ENCODE measurements around the gene POU2F3.

The POU2F3 gene

DNA sequence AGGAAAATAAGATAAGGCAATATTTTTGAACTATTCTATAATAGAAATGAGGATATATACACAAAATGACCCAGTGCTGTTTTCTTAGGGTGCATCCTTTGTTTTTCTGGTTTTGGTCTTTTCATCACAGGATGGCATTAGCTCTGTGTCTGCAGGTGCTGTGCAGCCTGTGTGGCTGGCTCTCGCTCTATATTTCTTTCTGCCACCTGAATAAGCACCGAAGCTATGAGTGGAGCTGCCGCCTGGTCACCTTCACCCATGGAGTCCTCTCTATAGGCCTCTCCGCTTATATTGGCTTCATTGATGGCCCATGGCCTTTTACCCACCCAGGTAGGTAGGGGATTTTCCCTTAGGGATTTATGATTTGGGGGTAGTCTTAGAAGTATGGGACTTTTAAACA is 87.4 kb downstream of the POU2F3 start:
- DNase-seq: no peak

- no peak for DNase-seq
Observed at GRCh38 chr11:120329556-120329955, 89.6 kb downstream of the POU2F3 start.

DNA sequence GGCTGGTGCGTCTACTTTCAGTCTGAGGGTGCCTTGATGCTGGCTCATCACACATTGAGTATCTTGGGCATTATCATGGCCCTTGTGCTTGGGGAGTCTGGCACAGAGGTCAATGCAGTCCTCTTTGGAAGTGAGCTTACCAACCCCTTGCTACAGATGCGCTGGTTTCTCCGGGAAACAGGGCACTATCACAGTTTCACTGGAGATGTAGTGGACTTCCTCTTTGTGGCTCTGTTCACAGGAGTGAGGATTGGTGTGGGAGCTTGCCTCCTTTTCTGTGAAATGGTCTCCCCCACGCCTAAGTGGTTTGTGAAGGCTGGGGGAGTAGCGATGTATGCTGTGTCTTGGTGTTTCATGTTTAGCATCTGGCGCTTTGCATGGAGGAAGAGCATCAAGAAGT is 90.1 kb downstream of the POU2F3 start:
- no peak for DNase-seq

GRCh38 chr11:120331301-120331996 is 91.5 kb downstream of the POU2F3 start:
- no peak for DNase-seq

- DNase-seq: no peak
Observed at GRCh38 chr11:120332822-120333716, 93.1 kb downstream of the POU2F3 start.

DNA sequence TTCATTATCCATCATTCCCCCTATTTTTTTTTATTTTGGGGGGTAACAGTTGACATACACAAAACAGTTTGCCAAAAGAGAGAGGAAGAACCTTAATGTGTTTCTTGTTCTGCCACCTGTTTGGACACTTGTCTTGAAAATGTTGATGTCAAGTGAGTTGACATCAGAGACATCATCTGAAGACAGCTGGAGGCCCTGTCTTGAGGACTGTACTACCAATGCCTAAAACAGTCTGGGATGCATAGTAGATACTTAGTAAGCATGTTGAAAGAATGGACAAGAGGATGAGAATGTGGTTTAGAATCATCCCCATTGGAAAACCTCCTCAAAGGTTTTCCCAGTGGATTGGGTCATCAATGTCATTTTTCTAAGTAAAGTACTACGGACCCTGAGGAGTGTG is 93.9 kb downstream of the POU2F3 start:
- DNase-seq: no peak

- DNase-seq: no peak
Observed at GRCh38 chr11:120334332-120334731, 94.4 kb downstream of the POU2F3 start.

DNA sequence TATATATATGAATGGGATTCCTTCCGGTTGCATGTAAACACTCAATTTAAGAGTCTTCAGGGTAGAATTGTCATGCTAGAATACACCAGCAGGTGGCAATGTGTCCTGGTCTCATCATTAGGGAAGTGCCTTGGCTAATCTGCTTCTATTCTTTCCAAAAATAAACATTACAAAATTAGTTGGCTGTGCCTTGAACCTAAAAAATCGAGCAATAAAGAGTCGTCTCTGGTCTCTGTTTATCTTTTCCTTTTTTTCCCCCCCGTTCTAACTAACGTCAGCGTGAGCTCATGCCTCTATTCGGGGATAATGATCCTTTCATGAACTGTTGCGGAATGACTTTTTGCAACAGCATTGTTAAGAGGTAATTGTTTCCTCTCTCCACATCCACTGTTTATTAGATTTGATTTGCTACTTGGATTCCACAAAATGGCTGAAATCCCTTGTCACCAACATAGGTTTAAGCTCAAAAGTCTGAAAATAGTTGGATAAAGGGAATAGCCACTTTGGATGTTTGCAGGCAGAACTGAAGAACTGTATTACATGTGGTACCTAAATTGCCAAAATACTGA is 95.0 kb downstream of the POU2F3 start:
- DNase-seq: peak; percentile 89

DNA sequence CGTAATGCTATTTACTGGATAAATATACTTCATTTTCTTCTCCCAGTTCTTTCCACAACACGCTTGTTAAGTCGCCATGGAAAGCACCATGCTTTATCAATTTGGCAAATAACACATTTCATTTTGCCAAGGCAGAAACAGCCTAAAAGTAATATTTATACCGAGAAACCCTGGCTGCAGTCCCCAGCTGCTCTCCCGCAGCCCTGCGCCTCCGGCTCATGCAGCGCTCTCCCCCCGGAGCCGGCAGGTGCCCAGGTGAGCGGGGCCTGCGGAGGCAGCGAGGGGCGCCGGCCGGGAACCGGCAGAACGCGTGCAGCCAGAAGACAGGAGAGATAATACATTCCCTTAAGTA is 95.6 kb downstream of the POU2F3 start:
- DNase-seq: peak; percentile 39

DNA sequence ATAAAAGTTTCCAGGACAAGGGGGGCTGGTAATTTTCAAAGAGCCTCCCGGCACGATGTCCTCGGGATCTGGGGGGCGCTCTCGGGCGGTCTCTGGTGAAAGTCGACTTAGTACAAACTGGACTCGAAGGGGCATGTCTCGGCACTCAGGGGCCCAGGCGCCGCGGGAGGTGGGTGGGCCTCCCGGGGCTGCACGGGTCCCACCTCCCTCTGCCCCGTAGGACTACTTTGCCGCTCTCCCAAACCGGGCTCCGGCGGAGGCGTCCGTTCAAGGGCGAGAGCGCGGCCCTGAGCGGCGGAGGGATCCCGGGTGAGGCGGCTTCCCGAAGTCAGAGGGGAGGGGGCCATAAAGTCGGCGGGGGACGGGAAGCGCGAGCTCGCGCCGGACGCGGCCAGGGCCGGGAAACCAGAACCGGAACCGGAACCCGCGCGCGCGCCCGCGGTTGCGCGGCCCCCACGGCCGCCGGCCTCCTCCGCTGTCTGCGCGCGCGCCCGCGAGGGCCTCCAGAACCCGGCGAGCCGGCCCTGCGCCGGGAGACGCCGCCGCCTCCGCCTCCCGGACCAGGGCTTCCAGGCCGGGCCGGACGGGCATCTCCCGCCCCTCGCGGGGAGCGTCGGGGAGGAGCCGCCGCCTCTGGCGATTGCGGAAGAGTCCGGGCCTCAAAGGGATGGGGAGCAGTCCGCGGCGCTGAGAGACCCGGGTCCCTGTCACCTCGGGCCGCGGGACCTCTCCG is 96.1 kb downstream of the POU2F3 start, which contains the start of gene ARHGEF12:
ARHGEF12 (plus strand) TSS at position 506 of the 733 bp plus-strand sequence. CDS start 831 bp downstream, outside the sequence.
- peak; percentile 90 for DNase-seq

DNA sequence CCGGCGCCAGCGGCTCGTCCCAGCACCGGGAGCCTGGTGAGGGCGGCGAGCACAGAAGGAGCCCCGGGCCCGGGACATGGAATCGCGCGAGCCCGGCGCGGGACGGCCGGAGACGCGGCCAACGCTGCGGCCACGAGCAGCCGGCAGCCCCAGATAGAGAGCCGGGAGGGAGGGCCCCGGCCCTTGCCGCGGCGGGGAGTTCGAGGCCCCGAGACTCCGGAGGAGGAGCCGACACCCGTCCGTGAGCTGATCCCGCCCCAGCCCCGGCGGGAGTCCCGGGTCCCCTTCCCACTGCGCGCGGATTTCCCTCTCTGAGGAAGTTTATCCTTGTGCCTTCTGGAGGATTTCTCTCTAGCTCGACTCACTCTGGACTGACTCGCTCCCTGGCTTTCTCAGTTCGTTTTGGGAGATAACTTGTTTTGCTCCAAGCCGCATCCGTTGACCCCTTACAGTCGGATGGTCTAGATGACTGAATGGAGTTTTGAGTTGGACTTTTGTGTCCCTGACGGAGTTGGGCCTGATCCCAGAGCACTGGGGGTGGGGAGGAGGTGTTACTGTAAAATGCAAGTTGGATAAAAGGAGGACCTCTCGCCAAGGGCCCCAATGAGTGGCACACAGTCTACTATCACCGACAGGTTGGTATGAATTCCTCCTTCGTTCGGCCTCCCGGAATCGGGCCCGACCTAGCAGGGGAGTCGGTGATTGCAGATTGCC is 96.9 kb downstream of the POU2F3 start:
- DNase-seq: peak; percentile 22

DNA sequence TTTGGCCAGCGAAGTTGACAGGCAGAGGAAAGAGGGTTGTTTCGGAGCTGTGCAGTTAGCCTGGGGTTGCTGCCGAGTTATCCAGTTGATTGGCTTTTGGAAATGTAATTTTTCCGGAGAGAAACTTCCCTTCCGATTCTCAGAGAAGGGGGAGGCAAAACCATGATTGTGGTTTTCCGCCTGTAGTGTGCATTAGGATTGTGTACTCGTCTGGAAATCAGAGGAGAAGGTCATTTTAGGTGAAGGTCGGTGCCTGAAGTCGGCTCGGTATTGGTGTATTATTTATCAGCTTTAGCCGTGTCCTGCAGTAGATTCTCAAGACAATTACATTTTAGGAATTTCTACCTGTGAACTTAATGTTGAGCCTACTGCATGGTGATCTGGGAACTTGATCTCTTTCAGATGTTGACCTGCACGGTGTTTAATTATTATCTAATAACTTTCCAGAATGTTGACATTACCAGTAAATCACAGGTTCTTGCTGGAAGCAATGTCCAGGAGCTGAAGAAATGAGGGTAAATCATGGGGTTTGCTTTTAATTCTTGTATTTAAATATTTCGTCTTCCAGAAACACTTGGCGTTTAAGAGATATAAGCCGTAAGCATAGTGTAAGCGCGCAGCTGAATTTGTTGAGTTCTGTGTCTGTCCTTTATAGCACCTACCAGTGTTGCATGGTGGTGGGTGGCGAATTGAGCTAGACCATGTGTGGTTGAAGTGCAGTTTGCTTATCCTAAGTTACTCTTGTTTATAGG is 97.6 kb downstream of the POU2F3 start:
- DNase-seq: peak; percentile 31

GRCh38 chr11:120338107-120338933 is 98.4 kb downstream of the POU2F3 start:
- DNase-seq: peak; percentile 30

DNA sequence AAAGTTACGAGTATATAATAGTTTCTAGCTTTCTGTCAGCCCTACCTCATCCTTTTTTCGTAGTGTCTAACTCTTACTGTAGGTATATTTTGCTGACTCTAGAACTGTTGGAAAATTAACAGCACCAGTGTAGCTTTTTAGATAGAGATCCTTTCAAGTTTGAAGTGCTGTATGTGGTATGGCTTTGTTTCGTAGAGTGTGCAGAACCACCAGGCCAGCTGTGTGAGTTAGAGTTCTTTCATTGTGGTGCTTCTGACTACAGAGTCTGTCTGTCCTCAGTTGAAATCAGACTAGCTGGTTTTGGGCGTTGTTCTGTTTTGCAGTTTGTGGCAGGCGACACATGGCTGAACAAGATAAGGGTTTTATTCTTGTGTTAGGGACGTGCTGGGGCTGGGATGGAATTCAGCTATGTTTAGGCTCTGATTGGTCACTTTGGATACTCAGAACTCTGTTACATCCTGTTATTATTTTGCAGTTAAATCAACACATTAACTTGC is 99.5 kb downstream of the POU2F3 start:
- peak; percentile 98 for DNase-seq

DNA sequence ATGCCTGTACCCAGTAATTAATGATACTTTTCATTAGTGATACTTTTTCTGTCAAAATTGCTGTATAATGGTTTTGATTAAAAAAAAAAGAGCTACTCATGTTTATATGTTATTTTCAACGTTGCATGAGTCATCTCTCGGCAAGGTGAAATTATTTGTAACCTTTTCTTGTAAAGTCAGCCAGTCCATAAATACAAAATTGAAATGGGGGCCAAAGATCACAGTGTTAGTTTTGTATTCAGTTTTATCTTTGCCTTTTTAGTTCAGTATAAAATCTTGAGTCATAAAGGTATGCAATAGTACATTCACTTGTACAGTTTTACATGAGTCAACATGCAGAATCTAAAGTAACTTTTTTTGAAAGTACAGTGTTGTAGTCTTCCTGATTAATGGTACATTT is 100.6 kb downstream of the POU2F3 start:
- no peak for DNase-seq

DNA sequence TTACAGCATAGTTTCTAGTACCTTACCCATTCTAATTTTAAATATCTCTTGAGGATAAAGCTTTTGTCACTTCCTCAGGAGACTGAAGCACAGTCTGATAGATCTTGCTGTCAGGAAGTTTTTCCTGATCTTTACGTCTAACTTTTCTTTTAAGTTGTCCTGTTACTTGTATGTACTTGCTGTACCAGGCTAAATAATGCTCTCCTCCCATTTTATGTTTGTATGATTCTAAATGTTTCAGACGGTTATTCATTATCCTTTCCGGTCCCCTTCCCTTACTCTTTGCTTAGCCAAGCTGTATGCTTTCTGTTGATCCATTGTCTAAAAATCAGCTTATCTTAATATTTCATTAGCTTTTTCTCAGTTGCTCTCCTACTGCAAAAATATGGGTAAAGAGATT is 102.3 kb downstream of the POU2F3 start:
- no peak for DNase-seq

- no peak for DNase-seq
Observed at GRCh38 chr11:120342678-120343077, 102.7 kb downstream of the POU2F3 start.

- no peak for DNase-seq
Observed at GRCh38 chr11:120343429-120343828, 103.5 kb downstream of the POU2F3 start.

DNA sequence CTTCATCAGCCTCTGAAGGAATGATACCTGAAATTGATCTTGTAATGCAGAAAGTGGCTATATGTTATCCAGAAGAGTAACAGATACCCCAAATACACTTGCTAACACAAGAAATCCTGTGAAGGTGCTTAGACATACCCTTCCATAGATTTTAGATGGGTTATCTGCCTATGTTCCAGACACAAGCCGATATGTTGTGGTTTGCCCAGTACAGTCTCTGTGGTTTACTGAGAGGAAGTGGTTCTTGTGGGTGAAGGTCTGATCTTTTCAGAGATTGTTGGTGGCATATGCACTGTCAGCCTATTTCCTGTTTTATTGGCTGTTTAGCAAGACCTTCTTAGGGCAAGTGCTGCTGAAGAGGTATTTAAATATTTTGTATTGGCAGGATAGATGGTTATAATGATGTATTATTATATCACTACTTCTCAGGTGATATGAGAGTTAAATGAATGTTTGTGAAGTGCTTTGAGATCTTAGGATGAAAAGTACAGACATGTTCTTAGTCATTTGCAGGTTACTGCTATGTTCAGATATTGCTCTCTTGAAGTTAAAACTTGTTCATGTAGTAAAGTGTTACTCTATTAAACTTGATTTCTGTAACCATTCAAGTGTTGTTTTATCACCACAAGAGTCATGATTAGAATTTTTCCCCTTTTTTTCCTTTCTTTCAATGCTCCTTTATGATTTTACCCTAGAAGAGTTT is 104.5 kb downstream of the POU2F3 start:
- DNase-seq: peak; percentile 88

- peak; percentile 27 for DNase-seq
Observed at GRCh38 chr11:120346233-120346632, 106.3 kb downstream of the POU2F3 start.
